HG03066 (cell line): Measurements from ENCODE around the gene C22orf39.

ENCODE experiments used
- ATAC-seq: cut with Tn5 transposase; IDR thresholded peaks from one replicate; pipeline ENCODE4 v1.9.1; 2021; ENCODE audit warnings: low read depth; ENCODE audit not compliant: unreplicated experiment

The C22orf39 gene

GRCh38 chr22:19405133-19405532 is 42.4 kb downstream of the C22orf39 start:
- ATAC-seq = no peak

DNA sequence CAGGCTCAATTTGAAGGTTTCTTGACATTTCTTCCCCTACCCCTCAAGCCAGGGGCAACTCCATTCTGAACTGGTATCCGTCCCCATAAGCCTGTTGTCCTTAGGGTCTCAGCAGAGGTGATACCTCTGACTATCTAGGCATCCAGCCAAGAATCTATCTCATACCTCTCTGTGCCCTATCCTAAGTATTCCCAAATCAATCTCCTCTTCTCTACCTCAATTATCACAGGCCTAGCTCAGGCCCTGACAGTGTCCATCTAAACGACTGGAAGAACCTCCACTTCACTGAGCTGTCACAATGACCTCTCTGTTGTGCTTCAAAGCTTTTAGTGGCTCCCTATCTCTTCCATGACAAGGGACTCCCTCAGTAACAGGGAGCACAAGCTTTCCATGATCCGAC is 42.8 kb downstream of the C22orf39 start:
- ATAC-seq = no peak

DNA sequence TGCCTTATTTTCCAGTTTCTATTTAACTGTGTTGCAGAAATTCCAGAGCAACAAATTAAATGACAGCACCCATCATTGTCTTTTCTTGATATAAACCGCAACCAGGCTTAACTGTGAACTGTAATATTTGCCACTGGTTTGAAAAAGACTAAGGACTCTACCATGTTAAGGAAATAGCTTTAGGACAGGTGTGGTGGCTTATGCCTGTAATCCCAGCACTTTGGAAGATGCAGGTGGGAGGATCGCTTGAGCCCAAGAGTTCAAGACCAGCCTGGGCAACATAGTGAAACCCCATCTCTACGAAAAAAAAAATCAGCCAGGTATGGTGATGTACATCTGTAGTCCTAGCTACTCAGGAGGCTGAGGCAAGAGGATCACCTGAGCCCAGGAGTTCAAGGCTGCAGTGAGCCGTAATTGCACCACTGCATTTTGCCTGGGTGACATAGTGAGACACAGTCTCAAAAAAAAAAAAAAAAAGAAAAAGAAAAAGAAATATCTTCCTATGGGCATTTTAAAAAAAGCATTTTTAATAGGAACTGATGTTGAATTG is 44.8 kb downstream of the C22orf39 start:
- ATAC-seq = no peak

- no peak for ATAC-seq
Measured at GRCh38 chr22:19401483-19401882, 46.0 kb downstream of the C22orf39 start.

DNA sequence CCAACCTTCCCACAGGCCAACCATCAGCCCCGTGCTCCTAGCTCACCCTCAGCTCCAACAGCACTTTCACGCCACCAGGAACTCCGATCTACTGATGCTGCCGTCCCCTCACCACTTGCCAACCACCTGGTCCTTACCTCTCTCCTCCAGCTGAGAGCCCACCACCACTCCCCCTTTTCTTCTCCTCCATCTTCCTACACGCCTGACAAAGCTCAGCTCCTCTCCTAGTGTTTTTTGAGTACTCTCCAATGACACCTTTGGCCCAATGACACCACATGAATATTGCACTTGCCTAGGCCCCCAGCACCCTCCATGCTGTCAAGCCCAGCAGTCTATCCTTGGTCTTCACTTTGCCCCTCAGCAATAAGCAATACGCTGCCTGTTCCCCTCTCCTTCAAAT is 46.6 kb downstream of the C22orf39 start:
- ATAC-seq = no peak

- ATAC-seq = no peak
Measured at GRCh38 chr22:19398652-19399051, 48.9 kb downstream of the C22orf39 start.

- no peak for ATAC-seq
Measured at GRCh38 chr22:19398206-19398605, 49.3 kb downstream of the C22orf39 start.

DNA sequence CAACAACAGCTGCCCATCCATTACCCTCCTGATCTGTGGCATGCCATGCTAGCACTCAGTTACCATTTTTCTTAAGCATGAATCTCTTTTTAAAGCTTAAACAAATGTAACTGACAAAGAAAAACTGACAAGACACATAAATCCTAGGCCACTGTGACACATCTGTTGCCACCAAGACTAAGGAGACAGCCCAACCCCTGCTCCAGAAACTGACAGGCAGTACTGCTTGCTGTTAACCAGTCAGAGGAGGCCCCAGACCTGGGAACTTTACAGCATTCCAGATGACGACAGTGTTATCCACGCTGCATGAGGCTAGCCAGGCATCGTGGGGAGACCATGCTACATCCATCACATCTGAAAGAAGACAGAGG is 49.8 kb downstream of the C22orf39 start:
- ATAC-seq = no peak

- no peak for ATAC-seq
Measured at GRCh38 chr22:19396934-19397733, 50.4 kb downstream of the C22orf39 start.

- no peak for ATAC-seq
Measured at GRCh38 chr22:19396561-19396933, 51.0 kb downstream of the C22orf39 start.

DNA sequence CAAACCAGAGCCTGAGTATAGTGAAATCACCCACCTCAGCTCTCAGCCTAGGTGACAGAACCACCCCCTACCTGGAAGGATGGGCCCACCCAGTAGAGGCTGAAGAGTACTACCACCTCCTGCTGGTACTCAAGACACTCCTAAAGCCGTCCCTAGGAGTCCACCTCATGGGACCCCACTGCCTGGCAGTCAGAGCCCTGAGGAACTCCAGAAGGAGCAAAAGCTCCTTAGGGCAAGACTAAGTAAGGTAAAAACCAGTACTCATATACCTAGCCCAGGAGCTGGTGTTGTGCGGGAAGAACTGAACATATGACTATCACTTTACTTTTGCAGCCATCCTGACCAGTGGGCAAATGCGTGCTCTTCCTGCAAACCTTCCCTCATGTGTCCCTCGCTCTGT is 52.2 kb downstream of the C22orf39 start:
- ATAC-seq = no peak

GRCh38 chr22:19394274-19395050 is 53.0 kb downstream of the C22orf39 start:
- ATAC-seq = no peak

- no peak for ATAC-seq
Measured at GRCh38 chr22:19393704-19394103, 53.8 kb downstream of the C22orf39 start.
